ENCODE results near the gene NAA80. TPM values are rescaled to one million over a fixed set of nuclear protein-coding genes. Genes with fewer than 3 reads are reported as not detected.
"Not testable (repeated sequence)": the region's sequence is repeated elsewhere in the genome, so short reads cannot be mapped to it uniquely, and the experiment has no call there.

The NAA80 gene
- total RNA-seq, 1 donor from 2014 or later, result 16.2 TPM

DNA sequence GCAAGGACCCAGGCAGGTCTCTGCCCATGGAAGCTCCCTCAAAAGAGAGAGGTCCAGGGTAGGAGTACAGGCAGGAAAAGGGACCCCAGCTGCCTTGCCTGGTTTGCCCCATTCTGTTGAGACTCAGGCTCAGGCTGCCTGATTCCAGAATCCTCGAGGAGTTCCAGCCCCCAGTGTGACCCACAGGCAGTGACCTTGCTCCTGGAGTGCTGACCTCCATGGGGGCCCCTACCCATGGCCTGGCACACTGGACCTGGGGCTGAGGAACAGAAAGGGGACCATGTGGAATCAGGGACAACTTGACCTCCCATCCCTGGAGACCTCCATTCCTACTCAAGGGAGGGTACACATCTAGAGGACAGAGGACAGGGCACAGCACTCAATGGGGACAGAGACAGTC is 33.6 kb downstream of the NAA80 start:
- TF ChIP-seq, protein P1, sequence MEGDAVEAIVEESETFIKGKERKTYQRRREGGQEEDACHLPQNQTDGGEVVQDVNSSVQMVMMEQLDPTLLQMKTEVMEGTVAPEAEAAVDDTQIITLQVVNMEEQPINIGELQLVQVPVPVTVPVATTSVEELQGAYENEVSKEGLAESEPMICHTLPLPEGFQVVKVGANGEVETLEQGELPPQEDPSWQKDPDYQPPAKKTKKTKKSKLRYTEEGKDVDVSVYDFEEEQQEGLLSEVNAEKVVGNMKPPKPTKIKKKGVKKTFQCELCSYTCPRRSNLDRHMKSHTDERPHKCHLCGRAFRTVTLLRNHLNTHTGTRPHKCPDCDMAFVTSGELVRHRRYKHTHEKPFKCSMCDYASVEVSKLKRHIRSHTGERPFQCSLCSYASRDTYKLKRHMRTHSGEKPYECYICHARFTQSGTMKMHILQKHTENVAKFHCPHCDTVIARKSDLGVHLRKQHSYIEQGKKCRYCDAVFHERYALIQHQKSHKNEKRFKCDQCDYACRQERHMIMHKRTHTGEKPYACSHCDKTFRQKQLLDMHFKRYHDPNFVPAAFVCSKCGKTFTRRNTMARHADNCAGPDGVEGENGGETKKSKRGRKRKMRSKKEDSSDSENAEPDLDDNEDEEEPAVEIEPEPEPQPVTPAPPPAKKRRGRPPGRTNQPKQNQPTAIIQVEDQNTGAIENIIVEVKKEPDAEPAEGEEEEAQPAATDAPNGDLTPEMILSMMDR (IDR thresholded peaks at IDR 0.05), result no peak
- no peak overlapping the region for H3K4me3 Mint-ChIP-seq (ENCODE audit: unreplicated experiment)
- no peak for DNase-seq (ENCODE audit: extremely low spot score, unreplicated experiment)
- no peaks in the 10 kb centered on the region for H3K9me3 Mint-ChIP-seq (ENCODE audit: unreplicated experiment)
- no peaks in the 10 kb centered on the region for H3K36me3 Mint-ChIP-seq (ENCODE audit: unreplicated experiment)
- H3K27ac Mint-ChIP-seq (ENCODE audit: unreplicated experiment), result peak overlapping the region; percentile 70
- H3K27me3 Mint-ChIP-seq (ENCODE audit: unreplicated experiment), result no peaks in the 10 kb centered on the region
- peaks cover 84% of the 10 kb centered on the region for H3K4me1 Mint-ChIP-seq (ENCODE audit: unreplicated experiment)

DNA sequence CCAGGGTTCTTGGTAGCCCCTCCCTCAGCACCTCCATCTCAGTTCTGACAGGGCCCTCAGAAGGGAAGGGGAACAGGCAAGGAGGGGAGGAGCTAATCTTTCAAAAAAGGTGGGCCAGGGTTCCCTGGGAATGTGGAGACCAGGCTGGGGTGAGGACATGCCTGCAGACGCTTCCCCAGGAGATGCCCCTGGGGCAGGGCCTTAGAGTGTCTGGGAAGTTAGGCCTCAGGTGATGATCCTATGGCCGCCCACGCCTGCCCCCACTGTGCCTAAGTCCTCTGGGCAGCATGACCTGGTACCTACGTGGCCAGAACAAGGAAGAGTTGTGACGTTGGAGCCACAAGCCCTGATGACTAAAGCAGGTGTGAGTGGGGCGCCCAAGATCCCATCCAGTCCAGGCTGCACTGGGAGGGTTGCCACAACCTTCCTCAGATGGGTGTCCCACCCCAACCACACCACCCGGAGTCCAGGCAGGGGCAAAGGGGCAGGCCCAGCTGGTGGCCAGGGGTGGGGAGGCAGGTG is 34.2 kb downstream of the NAA80 start:
- Mint-ChIP-seq H3K27me3 (ENCODE audit: unreplicated experiment) (no peaks in the 10 kb centered on the region), H3K27ac (ENCODE audit: unreplicated experiment) (peak overlapping the region; percentile 89), H3K36me3 (ENCODE audit: unreplicated experiment) (no peaks in the 10 kb centered on the region), H3K4me1 (ENCODE audit: unreplicated experiment) (peaks cover 86% of the 10 kb centered on the region), H3K9me3 (ENCODE audit: unreplicated experiment) (no peaks in the 10 kb centered on the region), H3K4me3 (ENCODE audit: unreplicated experiment) (no peak overlapping the region)
- DNase-seq (ENCODE audit: extremely low spot score, unreplicated experiment), result no peak
- TF ChIP-seq, protein P1 (IDR thresholded peaks at IDR 0.05), result no peak

DNA sequence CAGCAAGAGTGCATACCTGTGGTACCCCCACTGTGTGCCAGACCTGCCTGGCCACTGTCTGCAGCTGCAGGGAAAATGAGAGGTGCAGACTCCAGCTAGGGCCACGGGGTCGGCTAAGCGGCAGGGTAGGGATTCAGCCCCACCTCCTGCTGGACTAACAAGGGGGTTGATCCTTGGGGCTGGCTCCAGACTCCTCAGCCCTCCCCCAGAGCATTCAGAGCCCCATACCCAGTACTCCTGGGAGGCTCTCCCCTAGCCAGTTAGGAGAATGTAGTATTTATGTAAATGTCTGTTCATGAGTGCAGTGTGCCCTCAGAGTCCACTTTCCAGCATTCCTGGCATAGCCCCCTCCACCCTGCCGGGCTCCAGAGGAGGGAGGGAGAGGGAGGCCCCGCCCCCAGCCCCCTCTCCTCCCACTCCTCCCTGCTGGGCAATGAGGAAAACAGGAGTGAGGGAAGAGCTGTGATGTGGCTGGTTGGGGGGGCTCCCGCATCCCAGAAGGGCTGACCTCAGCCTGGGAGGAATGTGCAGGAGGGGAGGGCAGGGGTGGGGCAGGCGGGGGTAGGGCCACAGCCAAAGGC is 34.7 kb downstream of the NAA80 start:
- DNase-seq (ENCODE audit: extremely low spot score, unreplicated experiment), result peak; percentile 94
- H3K27ac Mint-ChIP-seq (ENCODE audit: unreplicated experiment), result peak overlapping the region; percentile 89
- no peaks in the 10 kb centered on the region for H3K9me3 Mint-ChIP-seq (ENCODE audit: unreplicated experiment)
- H3K4me1 Mint-ChIP-seq (ENCODE audit: unreplicated experiment), result peaks cover 84% of the 10 kb centered on the region
- H3K36me3 Mint-ChIP-seq (ENCODE audit: unreplicated experiment), result no peaks in the 10 kb centered on the region
- H3K4me3 Mint-ChIP-seq (ENCODE audit: unreplicated experiment), result no peak overlapping the region
- no peaks in the 10 kb centered on the region for H3K27me3 Mint-ChIP-seq (ENCODE audit: unreplicated experiment)
- TF ChIP-seq, protein P1 (IDR thresholded peaks at IDR 0.05), result no peak

DNA sequence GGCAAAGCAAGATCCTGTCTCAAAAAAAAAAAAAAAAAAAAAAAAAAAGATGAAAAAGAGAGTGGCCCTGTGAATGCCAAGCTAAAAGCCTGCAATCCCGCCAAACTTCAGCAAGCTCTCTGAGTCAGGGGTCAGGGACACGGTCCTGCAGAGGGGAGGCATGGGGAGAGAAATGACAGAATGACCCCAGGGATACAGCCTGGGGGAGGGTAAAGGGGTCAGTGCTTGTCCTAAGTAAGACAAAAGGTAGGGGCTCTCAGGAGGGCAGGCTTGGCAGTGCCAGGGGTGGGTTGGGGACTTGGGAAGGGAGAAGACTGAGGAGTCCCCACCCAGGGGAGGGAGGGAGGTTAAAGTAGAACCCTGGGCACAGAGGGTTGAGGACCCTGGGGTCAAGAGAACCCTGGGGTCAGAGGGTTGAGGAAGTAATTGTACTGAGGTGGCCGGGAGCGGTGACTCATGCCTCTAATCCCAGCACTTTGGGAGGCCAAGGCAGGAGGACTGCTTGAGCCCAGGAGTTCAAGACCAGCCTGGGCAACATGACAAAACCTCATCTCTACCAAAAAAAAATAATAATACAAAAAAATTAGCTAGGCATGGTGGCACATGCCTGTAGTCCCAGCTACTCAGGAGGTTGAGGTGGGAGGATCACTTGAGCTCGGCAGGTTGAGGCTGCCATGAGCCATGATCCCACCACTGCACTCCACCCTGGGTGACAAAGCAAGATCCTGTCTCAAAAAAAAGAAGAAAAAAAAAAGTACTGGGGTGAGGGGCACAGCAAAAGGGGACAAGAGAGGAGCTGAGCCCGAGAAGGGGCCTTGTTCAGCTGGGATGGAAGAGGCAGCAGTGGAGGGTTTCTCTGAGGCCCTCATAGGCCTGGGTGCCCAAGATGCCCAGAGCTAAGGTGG is 35.5 kb downstream of the NAA80 start:
- Mint-ChIP-seq H3K27me3 (ENCODE audit: unreplicated experiment) (no peaks in the 10 kb centered on the region), H3K4me1 (ENCODE audit: unreplicated experiment) (peaks cover 78% of the 10 kb centered on the region), H3K27ac (ENCODE audit: unreplicated experiment) (peak overlapping the region; percentile 89), H3K4me3 (ENCODE audit: unreplicated experiment) (no peak overlapping the region), H3K36me3 (ENCODE audit: unreplicated experiment) (no peaks in the 10 kb centered on the region), H3K9me3 (ENCODE audit: unreplicated experiment) (no peaks in the 10 kb centered on the region)
- DNase-seq (ENCODE audit: extremely low spot score, unreplicated experiment), result no peak
- TF ChIP-seq, protein P1 (IDR thresholded peaks at IDR 0.05), result no peak

DNA sequence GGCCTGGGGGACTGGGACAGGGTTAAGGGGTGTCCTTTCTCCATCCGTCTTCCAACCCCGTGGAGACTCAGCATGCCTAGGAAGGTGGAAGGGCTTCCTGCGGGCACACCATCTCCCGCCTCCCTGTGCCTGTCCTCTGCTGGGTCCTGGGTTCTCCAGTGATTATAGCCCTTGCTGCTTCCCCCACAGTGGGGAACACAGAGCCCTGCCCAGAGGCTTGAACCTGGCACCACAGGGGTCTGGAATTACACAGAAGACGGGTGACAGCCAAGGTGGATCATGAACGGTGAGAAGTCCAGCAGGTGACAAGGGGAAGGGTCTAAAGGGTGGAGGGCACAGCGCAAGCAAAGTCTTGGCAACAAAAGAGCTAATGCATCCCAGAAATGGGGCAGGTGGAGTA is 36.4 kb downstream of the NAA80 start:
- no peak overlapping the region for H3K4me3 Mint-ChIP-seq (ENCODE audit: unreplicated experiment)
- peaks cover 69% of the 10 kb centered on the region for H3K4me1 Mint-ChIP-seq (ENCODE audit: unreplicated experiment)
- no peaks in the 10 kb centered on the region for H3K27me3 Mint-ChIP-seq (ENCODE audit: unreplicated experiment)
- no peak for DNase-seq (ENCODE audit: extremely low spot score, unreplicated experiment)
- H3K36me3 Mint-ChIP-seq (ENCODE audit: unreplicated experiment), result peaks cover 3% of the 10 kb centered on the region
- no peaks in the 10 kb centered on the region for H3K9me3 Mint-ChIP-seq (ENCODE audit: unreplicated experiment)
- TF ChIP-seq, protein P1 (IDR thresholded peaks at IDR 0.05), result no peak
- H3K27ac Mint-ChIP-seq (ENCODE audit: unreplicated experiment), result peak overlapping the region; percentile 89

DNA sequence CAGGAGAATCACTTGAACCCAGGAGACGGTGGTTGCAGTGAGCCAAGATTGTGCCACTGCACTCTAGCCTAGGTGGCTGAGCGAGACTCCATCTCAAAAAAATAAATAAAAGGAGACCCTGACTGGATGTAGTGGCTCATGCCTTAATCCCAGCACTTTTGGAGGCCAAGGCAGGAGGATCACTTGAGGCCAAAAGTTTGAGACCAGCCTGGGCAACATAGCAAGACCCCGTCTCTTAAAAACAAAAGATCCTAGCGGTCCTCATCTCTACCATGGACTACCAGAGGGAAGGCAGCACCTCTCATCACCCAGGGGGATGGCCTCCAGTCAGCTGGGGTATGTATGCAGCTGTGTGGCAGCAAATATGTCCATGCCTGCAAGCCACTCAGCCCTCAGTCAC is 37.0 kb downstream of the NAA80 start:
- H3K4me1 Mint-ChIP-seq (ENCODE audit: unreplicated experiment), result peaks cover 65% of the 10 kb centered on the region
- not testable (repeated sequence) for H3K27ac Mint-ChIP-seq (ENCODE audit: unreplicated experiment); H3K4me3 Mint-ChIP-seq (ENCODE audit: unreplicated experiment); H3K9me3 Mint-ChIP-seq (ENCODE audit: unreplicated experiment); H3K36me3 Mint-ChIP-seq (ENCODE audit: unreplicated experiment); H3K27me3 Mint-ChIP-seq (ENCODE audit: unreplicated experiment); DNase-seq (ENCODE audit: extremely low spot score, unreplicated experiment)
